NCI-H1417 (cell line): ENCODE data around the gene PM20D2.

Source experiments
- DNase-seq, 3 experiments: peaks; one replicate each; lab custom pipeline; 2025; lab: John Stamatoyannopoulos, UW

PM20D2 gene

GRCh38 chr6:89200706-89201215, 54.9 kb downstream of the PM20D2 start:
- no peak for DNase-seq

DNA sequence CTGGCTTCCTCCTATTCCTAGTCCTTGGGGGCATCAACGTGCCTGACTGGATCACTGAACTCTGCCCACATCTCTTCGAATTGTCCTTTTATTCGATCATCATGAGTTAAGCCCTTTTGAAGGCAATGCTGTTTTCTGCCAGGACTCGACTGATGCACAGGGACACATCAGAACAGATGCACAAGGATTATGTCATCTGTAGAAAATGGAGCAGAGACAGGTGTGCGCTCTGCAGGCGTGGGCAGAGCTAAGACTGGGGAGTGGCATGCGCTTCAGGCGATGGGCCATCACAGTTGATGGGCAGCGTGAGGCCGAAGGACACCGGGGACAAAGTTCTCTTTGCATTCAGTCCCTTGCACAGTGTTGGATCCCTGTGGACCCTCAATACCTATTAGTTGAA, 58.2 kb downstream of the PM20D2 start:
- DNase-seq: no peak

- no peak for DNase-seq
Measured at GRCh38 chr6:89205819-89206218, 60.0 kb downstream of the PM20D2 start.

DNA sequence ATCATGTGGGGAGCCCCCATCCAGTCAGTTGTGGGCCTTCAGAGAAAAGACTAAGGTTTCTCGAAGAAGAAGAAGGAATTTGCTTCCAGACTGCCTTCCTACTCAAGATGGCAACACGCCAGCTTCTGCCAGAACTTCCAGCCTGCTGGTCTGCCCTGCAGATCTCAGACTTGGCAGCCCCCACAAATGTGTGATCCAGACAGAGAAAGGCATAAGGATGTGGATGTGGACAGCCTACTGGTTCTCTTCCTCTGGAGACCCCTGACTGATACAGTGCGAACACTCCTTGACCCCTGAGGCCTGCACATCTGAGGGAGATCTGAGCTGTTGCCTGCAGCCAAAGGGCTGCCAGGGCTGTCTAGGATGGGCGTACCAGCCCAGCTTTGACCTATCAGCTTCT, 62.7 kb downstream of the PM20D2 start:
- no peak for DNase-seq

DNA sequence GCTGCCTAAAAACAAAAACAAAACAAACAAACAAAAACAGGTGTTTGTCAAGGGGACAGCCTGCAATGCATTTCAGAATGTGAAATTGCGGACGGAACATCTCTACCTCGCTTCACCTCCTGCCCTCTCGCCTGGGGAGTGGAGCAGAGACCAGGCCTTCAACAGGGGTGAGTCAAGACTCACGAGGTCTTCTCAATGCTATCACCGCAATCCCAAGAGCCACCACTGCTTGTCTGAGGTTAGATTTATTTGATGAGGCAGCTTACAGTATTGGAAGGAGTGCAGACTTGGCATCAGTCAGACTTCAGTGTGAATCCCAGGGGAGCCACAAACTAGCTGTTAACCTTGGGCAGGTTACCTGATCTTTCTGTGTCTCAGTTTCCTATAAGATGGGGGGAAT, 63.6 kb downstream of the PM20D2 start:
- DNase-seq: peak in 2 of 3 experiments; percentile 4 to 23

GRCh38 chr6:89212472-89212871, 66.6 kb downstream of the PM20D2 start:
- DNase-seq: no peak

DNA sequence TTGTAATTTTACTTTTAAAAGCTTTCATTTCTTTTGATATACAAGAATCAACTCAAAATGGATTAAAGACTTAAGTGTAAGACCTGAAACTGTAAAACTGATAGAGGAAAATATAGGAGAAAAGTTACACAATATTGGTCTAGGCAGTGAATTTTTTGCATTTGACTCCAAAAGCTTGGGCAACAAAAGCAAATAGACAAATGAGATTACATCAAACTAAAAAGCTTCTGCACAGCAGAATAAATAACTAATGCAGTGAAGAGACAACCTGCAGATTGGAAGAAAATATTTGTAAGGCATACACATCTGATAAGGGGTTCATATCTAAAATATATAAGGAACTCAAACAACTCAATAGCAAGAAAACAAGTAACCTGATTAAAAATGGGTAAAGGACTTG, 68.3 kb downstream of the PM20D2 start:
- DNase-seq: no peak
